DOHH2 (cell line): ENCODE data around the gene SETMAR.

ENCODE experiments used
- CTCF ChIP-seq: fragments of 200-600 bp; sonication (generic); IDR thresholded peaks from one replicate; pipeline ENCODE4 v1.5.1; 2014; ENCODE audit warnings: antibody characterized with exemption, mild to moderate bottlenecking, low read depth, low read length; ENCODE audit not compliant: poor library complexity, severe bottlenecking
- EZH2phosphoT487 ChIP-seq: fragments of 200-600 bp; sonication (generic); IDR thresholded peaks from 2 replicates; pipeline ENCODE4 v1.6.1; 2017; ENCODE audit warnings: borderline replicate concordance, mild to moderate bottlenecking, antibody characterized with exemption, low read length, moderate library complexity, mixed read lengths

GRCh38 chr3:4356220-4356540, 53.0 kb downstream of the SETMAR start:
- TF ChIP-seq CTCF (no peak), EZH2phosphoT487 (no peak)
